Measurements from ENCODE around the gene ITGBL1. TPM values are rescaled to one million over a fixed set of nuclear protein-coding genes. Genes with fewer than 3 reads are reported as not detected.

The ITGBL1 gene
- total RNA-seq, 2 experiments from 2014 or later: not detected

- no peak for DNase-seq
- peaks cover 2% of the 10 kb centered on the region for H3K4me1 ChIP-seq (ENCODE audit: insufficient read depth, low read length)
- Mint-ChIP-seq H3K4me3 (no peak overlapping the region), H3K9me3 (peaks cover 2% of the 10 kb centered on the region), H3K4me1 (ENCODE audit: low read depth) (no peaks in the 10 kb centered on the region), H3K27me3 (peaks cover 56% of the 10 kb centered on the region), H3K36me3 (ENCODE audit: low read depth) (no peaks in the 10 kb centered on the region), H3K27ac (no peak overlapping the region)
- ChIA-PET CTCF (no interaction called here), POLR2A (no interaction called here)
- ATAC-seq (ENCODE audit: poor library complexity): no peak
- H3K27ac ChIP-seq (ENCODE audit: low read depth in 1 of 2, low read length in 2 of 2): no peak overlapping the region
- H3K9me3 ChIP-seq (ENCODE audit: control insufficient read depth in 1 of 2, insufficient read depth in 1 of 2, low read length in 2 of 2): no peaks in the 10 kb centered on the region
- H3K36me3 ChIP-seq (ENCODE audit: insufficient read depth, low read length): no peaks in the 10 kb centered on the region
- TF ChIP-seq, protein P1, sequence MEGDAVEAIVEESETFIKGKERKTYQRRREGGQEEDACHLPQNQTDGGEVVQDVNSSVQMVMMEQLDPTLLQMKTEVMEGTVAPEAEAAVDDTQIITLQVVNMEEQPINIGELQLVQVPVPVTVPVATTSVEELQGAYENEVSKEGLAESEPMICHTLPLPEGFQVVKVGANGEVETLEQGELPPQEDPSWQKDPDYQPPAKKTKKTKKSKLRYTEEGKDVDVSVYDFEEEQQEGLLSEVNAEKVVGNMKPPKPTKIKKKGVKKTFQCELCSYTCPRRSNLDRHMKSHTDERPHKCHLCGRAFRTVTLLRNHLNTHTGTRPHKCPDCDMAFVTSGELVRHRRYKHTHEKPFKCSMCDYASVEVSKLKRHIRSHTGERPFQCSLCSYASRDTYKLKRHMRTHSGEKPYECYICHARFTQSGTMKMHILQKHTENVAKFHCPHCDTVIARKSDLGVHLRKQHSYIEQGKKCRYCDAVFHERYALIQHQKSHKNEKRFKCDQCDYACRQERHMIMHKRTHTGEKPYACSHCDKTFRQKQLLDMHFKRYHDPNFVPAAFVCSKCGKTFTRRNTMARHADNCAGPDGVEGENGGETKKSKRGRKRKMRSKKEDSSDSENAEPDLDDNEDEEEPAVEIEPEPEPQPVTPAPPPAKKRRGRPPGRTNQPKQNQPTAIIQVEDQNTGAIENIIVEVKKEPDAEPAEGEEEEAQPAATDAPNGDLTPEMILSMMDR (IDR thresholded peaks at IDR 0.05): no peak
- peaks cover 20 to 23% of the 10 kb centered on the region in 2 experiments for H3K27me3 ChIP-seq (ENCODE audit: control insufficient read depth in 1 of 2, insufficient read depth in 2 of 2, low read length in 2 of 2)
- intact Hi-C loops (cut with DNase I, micrococcal nuclease): no loop called here
- no peak overlapping the region for H3K4me3 ChIP-seq (ENCODE audit: low read length)
These were observed 2.3 kb downstream of the ITGBL1 start for GRCh38 chr13:101454767-101455166.

- TF ChIP-seq, protein P1 (IDR thresholded peaks at IDR 0.05): no peak
- peaks cover 2% of the 10 kb centered on the region for H3K9me3 Mint-ChIP-seq
- Histone ChIP-seq H3K4me1 (ENCODE audit: insufficient read depth, low read length) (peaks cover 2% of the 10 kb centered on the region), H3K27ac (ENCODE audit: low read depth in 1 of 2, low read length in 2 of 2) (no peak overlapping the region), H3K4me3 (ENCODE audit: low read length) (no peak overlapping the region), H3K27me3 (ENCODE audit: control insufficient read depth in 1 of 2, insufficient read depth in 2 of 2, low read length in 2 of 2) (peaks cover 20 to 23% of the 10 kb centered on the region in 2 experiments), H3K9me3 (ENCODE audit: control insufficient read depth in 1 of 2, insufficient read depth in 1 of 2, low read length in 2 of 2) (no peaks in the 10 kb centered on the region), H3K36me3 (ENCODE audit: insufficient read depth, low read length) (no peaks in the 10 kb centered on the region)
- DNase-seq: no peak
- ATAC-seq (ENCODE audit: poor library complexity): no peak
- no peak overlapping the region for H3K4me3 Mint-ChIP-seq
- CTCF ChIA-PET: no interaction called here
- H3K27me3 Mint-ChIP-seq: peaks cover 56% of the 10 kb centered on the region
- intact Hi-C loops (cut with DNase I, micrococcal nuclease): no loop called here
- no peak overlapping the region for H3K27ac Mint-ChIP-seq
- no peaks in the 10 kb centered on the region for H3K4me1 Mint-ChIP-seq (ENCODE audit: low read depth)
- POLR2A ChIA-PET: no interaction called here
- H3K36me3 Mint-ChIP-seq (ENCODE audit: low read depth): no peaks in the 10 kb centered on the region
These were observed 3.4 kb downstream of the ITGBL1 start for GRCh38 chr13:101455863-101456262.

- Mint-ChIP-seq H3K27ac (no peak overlapping the region), H3K36me3 (ENCODE audit: low read depth) (no peaks in the 10 kb centered on the region), H3K27me3 (peaks cover 48% of the 10 kb centered on the region), H3K4me1 (ENCODE audit: low read depth) (no peaks in the 10 kb centered on the region), H3K4me3 (no peak overlapping the region), H3K9me3 (peaks cover 2% of the 10 kb centered on the region)
- no peak for ATAC-seq (ENCODE audit: poor library complexity)
- H3K4me1 ChIP-seq (ENCODE audit: insufficient read depth, low read length): peaks cover 2% of the 10 kb centered on the region
- no peak for DNase-seq
- H3K4me3 ChIP-seq (ENCODE audit: low read length): no peak overlapping the region
- intact Hi-C loops (cut with DNase I, micrococcal nuclease): no loop called here
- CTCF ChIA-PET: no interaction called here
- no peak overlapping the region for H3K27ac ChIP-seq (ENCODE audit: low read depth in 1 of 2, low read length in 2 of 2)
- no peaks in the 10 kb centered on the region for H3K36me3 ChIP-seq (ENCODE audit: insufficient read depth, low read length)
- peaks cover 20 to 23% of the 10 kb centered on the region in 2 experiments for H3K27me3 ChIP-seq (ENCODE audit: control insufficient read depth in 1 of 2, insufficient read depth in 2 of 2, low read length in 2 of 2)
- POLR2A ChIA-PET: no interaction called here
- no peaks in the 10 kb centered on the region for H3K9me3 ChIP-seq (ENCODE audit: control insufficient read depth in 1 of 2, insufficient read depth in 1 of 2, low read length in 2 of 2)
- TF ChIP-seq, protein P1 (IDR thresholded peaks at IDR 0.05): no peak
These were observed 4.7 kb downstream of the ITGBL1 start for GRCh38 chr13:101457176-101457575.
